GM21825 (cell line): ENCODE measurements around the gene PCDHB12.
"Not testable (repeated sequence)": the region's sequence is repeated elsewhere in the genome, so short reads cannot be mapped to it uniquely, and the experiment has no call there.

Experiments
- ATAC-seq: cut with Tn5 transposase; IDR thresholded peaks from one replicate; pipeline ENCODE4 v1.9.1; 2021; ENCODE audit warnings: mild to moderate bottlenecking, moderate library complexity; ENCODE audit not compliant: unreplicated experiment

PCDHB12 gene

GRCh38 chr5:141208478-141208877, at the start of gene PCDHB12:
Gene PCDHB12 (plus strand): TSS chr5:141208719. CDS start chr5:141208908, 189 bp downstream.
- no peak for ATAC-seq

DNA sequence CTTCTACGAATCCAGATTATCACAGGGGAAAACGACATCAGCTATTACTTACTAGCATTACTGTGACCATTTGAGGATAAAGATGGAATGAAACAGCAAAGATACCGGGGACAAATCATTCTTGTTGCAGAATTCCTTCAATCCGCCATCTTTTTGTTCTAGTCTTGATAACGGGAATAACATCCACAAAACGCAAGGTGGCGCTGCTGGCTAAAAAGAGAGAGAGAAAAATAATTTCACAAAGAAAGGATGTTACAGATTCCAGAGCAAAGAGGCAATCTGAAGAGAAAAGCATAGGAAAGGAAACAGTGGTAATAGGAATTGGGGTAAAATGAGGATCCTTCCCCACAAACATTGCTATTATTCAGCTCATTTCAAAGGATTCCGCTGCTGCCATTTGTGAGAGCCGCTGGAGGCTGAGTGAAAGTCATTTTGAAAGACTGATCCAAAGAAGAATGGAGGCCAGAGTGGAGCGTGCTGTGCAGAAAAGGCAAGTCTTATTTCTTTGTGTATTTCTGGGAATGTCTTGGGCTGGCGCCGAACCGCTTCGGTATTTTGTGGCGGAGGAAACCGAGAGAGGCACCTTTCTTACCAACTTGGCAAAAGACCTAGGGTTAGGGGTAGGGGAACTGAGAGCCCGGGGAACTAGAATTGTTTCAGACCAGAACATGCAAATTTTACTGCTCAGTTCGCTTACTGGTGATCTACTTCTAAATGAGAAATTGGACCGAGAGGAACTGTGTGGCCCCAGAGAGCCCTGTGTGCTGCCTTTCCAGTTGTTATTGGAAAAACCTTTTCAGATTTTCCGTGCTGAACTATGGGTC, 35.9 kb upstream of the PCDHB12 start, which contains the start of gene PCDHB7:
Gene PCDHB7, plus strand, starts transcription at position 264 of the 824 bp plus-strand sequence. Its CDS starts 192 bp downstream, at position 456.
- no peak for ATAC-seq

GRCh38 chr5:141174291-141175104, 34.0 kb upstream of the PCDHB12 start:
- not testable (repeated sequence) for ATAC-seq

- no peak for ATAC-seq
Measured at GRCh38 chr5:141175933-141176332, 32.6 kb upstream of the PCDHB12 start.

- ATAC-seq = not testable (repeated sequence)
Measured at GRCh38 chr5:141177577-141178191, 30.8 kb upstream of the PCDHB12 start, which contains the start of gene PCDHB8. Gene PCDHB8 (plus strand): TSS chr5:141177790. CDS start chr5:141178035, 245 bp downstream.

DNA sequence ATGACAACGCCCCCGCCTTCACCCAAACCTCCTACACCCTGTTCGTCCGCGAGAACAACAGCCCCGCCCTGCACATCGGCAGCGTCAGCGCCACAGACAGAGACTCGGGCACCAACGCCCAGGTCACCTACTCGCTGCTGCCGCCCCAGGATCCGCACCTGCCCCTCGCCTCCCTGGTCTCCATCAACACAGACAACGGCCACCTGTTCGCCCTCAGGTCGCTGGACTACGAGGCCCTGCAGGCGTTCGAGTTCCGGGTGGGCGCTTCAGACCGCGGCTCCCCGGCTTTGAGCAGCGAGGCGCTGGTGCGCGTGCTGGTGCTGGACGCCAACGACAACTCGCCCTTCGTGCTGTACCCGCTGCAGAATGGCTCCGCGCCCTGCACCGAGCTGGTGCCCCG, 29.1 kb upstream of the PCDHB12 start:
- ATAC-seq = not testable (repeated sequence)

- not testable (repeated sequence) for ATAC-seq
Measured at GRCh38 chr5:141179876-141180275, 28.6 kb upstream of the PCDHB12 start.

DNA sequence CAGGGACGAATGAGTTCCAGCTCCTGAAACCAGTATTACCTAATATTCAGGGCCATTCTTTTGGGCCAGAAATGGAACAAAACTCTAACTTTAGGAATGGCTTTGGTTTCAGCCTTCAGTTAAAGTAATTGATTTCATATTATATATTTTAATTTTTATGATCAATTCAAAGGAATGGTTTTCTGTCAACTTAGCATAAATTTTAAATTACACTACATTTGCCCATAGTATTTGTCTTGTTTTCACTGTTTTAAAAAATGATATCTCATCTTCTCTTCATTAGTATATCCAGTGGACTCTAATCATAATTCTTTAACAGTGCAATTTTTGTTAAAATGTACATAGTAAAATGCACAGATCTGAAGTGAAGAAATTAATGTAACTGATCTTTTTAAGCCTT, 28.2 kb upstream of the PCDHB12 start:
- ATAC-seq = no peak

GRCh38 chr5:141182248-141182647, 26.3 kb upstream of the PCDHB12 start, which contains the start of gene PCDHB16:
Gene PCDHB16 (plus strand): TSS chr5:141182387. CDS start chr5:141182560, 173 bp downstream.
- no peak for ATAC-seq

DNA sequence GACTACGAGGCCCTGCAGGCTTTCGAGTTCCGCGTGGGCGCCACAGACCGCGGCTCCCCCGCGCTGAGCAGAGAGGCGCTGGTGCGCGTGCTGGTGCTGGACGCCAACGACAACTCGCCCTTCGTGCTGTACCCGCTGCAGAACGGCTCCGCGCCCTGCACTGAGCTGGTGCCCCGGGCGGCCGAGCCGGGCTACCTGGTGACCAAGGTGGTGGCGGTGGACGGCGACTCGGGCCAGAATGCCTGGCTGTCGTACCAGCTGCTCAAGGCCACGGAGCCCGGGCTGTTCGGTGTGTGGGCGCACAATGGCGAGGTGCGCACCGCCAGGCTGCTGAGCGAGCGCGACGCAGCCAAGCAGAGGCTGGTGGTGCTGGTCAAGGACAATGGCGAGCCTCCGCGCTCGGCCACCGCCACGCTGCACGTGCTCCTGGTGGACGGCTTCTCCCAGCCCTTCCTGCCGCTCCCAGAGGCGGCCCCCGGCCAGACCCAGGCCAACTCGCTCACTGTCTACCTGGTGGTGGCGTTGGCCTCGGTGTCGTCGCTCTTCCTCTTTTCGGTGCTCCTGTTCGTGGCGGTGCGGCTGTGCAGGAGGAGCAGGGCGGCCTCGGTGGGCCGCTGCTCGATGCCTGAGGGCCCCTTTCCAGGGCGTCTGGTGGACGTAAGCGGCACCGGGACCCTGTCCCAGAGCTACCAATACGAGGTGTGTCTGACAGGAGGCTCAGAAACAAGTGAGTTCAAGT, 24.2 kb upstream of the PCDHB12 start:
- not testable (repeated sequence) for ATAC-seq

- ATAC-seq = no peak
Measured at GRCh38 chr5:141186897-141187512, 21.5 kb upstream of the PCDHB12 start, which contains the start of gene PCDHB9. Gene PCDHB9 (plus strand): TSS chr5:141187161. CDS start chr5:141187319, 158 bp downstream.

GRCh38 chr5:141188682-141189081, 19.8 kb upstream of the PCDHB12 start:
- not testable (repeated sequence) for ATAC-seq

DNA sequence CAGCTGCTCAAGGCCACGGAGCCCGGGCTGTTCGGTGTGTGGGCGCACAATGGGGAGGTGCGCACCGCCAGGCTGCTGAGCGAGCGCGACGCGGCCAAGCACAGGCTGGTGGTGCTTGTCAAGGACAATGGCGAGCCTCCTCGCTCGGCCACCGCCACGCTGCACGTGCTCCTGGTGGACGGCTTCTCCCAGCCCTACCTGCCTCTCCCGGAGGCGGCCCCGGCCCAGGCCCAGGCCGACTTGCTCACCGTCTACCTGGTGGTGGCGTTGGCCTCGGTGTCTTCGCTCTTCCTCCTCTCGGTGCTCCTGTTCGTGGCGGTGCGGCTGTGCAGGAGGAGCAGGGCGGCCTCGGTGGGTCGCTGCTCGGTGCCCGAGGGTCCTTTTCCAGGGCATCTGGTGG, 19.4 kb upstream of the PCDHB12 start:
- ATAC-seq = not testable (repeated sequence)

GRCh38 chr5:141192110-141192725, 16.3 kb upstream of the PCDHB12 start, which contains the start of gene PCDHB10:
Gene PCDHB10 (plus strand): TSS chr5:141192353. CDS start chr5:141192553, 200 bp downstream.
- ATAC-seq = no peak

- ATAC-seq = not testable (repeated sequence)
Measured at GRCh38 chr5:141194332-141194731, 14.2 kb upstream of the PCDHB12 start.

GRCh38 chr5:141196363-141196762, 12.2 kb upstream of the PCDHB12 start:
- ATAC-seq = no peak

DNA sequence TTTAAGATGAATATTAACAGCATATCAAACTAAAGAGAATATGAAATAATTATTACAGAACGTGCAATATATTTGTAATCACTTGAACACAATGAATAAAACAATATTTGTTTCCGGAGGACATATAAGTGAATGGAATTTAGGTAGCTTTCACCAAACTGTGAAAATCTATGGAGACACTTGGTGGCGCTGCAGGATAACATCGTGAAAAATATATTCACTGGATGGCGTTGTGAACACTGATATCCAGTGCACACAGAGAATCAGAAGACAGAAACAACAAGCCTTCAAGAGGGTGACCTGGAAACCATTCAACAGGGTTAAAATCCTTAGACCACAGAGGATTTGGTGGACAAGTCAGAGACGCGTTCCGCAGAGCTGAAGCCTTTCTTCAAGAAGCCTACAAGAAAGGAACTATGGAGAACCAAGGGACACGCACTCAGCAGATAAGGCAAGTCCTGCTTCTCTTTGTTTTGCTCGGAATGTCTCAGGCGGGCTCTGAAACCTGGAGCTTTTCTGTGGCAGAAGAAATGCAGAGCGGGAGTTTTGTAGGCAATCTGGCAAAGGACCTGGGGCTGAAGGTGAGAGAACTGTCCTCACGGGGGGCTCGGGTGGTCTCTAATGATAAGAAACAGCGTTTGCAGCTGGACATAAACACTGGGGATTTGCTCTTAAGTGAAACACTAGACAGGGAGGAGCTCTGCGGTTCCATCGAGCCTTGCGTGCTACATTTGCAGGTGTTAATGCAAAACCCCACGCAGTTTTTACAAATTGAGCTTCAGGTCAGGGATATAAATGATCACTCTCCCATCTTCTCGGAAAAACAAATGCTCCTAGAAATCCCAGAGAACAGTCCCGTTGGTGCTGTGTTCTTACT, 8.9 kb upstream of the PCDHB12 start, which contains the start of gene PCDHB11:
Gene PCDHB11, plus strand, starts transcription at position 269 of the 877 bp plus-strand sequence. Its CDS starts 148 bp downstream, at position 417.
- no peak for ATAC-seq

GRCh38 chr5:141201126-141201525, 7.4 kb upstream of the PCDHB12 start:
- ATAC-seq = not testable (repeated sequence)
